ENCODE measurements around the gene SLC2A4RG.

The SLC2A4RG gene

DNA sequence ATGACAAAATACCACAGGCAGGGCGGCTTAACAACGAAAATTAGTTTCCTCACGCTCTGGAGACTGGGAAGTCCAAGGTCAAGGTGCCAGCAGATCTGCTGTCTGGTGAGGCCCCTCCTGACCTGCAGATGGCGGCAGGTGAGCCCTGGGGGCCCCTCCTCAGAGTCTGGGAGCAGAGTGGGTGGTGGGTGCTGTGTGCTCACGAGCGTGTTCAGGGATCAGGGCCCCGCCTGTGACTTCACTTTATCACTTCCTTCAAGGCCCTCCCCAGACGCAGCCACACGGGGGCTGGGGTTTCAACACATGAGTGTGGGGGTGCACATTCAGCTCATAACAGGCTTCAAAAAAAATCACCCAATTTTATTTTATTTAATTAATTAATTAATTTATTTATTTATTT lies 39.3 kb downstream of the SLC2A4RG start:
- DNase-seq = no peak

DNA sequence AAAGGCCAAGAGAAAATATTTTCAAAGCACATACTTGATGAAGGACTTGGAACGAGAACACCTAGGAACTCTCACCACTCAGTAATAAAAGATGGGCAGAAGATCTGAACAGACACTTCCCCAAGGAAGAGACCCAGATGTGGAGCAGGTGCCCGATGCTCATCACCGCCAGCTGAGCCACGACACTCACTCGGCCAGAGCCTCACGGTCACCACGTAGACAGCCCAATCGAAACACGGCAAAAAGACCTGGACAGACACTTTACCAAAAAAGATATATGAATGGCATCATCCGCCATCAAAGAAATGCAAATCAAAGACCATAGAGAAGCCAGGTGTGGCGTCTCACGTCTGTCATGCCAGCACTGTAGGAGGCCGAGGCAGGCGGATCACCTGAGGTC lies 41.6 kb downstream of the SLC2A4RG start:
- no peak for DNase-seq

DNA sequence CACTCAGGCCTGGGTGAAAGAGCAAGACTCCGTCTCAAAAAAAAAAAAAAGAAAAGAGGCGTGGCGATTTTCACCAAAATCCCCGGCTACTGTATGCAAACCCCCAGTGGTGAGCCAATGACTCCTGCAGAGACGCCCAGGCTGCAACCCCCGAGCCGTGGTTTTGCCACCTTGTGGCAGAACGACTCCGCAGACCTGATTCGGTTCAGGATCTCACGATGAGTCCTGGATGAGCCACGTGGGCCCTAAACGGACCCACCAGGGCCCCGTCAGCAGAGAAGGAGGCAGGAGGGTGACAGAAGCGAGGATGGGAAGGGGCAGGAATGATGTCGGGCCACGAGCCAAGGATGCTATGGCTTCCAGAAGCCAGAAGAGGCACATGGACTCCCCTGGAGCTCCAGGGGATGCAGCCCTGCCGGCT lies 42.5 kb downstream of the SLC2A4RG start:
- no peak for DNase-seq

DNA sequence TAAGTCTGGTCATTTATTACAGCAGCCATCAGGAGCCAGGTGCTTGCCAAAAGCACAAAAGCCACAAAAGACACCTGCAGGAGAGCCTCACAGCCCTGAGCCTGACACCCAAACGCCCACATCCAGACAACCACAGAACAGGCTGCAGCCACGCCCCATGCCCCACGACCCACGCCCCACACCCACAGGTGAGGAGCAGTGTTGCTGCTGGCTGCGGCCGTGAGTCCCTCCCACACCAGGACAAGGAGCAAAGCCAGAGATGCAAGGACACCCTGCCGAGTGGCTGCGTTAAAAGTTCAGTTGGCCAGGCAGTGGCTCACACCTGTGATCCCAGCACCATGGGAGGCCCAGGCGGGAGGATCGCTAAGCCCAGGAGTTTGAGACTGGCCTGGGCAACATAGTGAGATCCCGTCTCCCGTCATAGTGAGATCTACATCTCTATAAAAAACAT lies 43.0 kb downstream of the SLC2A4RG start:
- DNase-seq = no peak

DNA sequence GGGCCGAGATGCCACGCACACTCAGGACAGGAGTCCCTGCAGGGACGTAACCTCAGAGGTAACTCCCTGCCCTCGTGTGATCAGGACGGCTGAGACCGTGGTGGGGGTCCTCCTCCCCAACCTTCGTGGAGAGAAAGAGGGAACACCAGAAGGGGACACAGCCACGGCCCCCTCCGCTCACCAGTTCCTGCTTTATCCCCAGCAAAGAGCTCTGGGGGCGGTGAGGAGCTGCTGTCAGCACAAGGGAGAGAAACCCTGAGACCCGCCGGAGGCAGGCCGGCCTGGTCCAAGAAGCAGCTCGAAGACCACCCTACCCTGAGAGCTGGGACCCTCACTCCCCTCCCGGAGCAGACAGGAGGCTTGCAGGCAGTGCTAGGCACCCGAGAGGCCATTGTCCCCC lies 44.4 kb downstream of the SLC2A4RG start:
- DNase-seq = no peak

DNA sequence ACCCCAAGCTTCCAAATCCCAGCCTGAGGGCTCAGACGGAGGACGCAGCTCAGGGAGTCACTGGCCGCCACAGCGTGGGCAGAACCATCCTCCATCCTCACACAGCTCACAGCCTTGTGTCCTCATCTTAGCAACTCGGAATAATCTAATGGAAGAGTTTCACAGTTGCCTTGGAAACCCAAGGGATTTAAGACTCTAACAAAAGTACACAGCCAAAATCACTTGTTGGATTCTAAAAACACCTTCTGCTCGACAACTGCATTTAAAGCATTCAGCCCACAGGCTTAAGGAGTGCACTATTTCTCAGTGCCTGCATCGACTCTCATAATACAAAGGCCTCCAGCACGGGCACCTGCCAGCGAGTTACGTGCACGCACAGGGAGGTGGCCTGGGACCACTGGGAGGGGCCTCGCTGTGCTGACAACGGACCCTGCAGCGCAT lies 46.1 kb downstream of the SLC2A4RG start:
- DNase-seq = no peak

DNA sequence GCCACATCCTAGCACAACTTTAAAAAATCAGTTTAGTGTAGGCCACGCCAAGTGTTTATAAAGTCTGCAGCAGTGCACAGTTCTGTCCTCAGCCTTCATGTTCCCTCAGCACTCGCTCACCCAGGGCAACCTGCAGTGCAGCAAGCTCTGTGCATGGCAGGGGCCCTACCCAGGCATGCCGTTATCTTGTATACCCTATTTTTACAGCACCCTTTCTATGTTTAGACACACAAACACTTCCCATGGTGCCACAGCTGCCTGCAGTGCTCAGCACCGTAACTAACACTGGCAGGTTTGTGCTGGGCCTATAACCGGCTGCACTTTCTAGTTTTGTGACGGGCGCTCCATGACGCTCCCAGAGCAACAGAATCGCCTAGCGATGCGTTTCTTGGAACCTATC lies 47.7 kb downstream of the SLC2A4RG start:
- no peak for DNase-seq

DNA sequence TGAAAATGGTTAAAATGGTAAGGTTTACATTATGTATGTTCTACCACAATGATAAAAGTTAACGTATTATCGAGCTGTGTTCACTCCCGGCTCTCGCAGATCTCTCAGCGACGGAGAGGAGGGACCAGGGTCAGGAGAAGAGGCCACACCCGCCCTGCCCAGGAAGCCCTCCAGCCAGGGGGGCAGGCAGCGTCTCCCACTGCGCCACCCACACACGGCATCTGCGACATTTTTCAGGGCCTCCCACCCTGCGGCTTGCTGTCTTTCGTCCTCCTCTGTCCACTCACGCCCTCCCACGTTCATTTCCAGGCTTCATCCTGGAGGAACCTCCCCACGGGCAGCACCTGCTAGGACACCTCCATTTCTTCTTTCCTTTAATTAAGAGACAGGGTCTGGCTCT lies 48.2 kb downstream of the SLC2A4RG start:
- DNase-seq = no peak

DNA sequence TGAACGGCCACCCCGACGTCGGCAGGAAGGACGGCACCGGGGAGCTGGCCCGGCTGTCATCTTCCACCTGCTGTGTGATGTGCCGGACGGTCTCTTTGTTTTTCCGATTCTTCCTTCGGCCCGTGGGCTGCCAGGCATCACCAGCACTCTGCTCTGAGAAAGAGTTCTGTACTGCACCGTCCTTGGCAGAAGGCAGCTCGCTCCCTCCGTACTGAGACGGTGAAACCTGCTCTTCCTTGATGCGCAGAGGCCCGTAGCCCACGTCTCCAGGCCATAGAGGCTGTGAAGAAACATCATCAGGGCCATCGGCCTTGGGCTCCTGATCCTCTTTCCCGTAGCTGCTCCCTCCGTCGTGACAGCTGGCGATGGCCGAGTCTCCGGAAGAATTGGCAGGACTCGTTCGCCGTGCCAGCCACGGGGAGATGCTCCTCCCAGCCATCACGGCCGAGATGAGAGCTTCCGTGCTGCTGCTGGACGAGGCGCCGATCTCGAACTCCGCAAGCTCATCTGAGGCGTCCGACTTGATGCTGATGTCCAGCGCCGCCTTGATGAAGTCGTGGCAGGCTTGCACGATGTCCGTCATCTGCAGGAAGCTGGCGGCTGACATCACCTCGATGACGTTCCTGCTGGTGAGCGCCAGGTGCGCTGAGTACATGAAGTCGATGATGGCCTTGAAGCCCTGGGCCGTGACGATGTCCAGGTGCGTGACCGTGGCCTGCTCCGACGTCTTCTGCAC lies 50.4 kb downstream of the SLC2A4RG start:
- no peak for DNase-seq

DNA sequence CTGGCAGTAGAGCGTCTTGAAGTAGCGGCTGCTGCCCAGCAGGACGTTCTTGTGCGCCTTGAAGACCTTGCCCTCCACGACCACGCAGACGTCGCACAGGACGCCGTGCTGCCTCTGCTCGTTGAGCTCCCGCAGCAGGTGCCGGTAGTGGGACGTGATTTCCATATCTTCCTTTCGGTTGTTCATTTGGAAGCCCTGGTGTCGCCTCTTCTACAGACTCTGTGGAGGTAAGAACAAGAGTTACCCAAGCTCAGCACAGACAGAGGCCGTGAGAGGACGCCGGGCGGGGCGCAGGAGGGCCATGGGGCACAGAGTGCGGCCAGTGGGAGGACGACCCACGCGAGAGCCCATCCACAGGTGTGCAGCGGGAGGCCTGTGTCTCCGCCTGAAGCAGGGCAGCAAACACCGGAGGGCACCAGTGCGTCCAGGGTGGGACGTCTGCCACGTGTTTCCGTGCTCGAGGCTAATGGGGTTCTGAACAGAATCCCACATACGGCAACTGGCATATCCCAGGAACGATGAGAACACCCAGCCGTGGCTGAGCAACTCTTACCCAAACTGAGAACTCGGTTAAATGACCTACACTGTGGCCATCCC lies 51.1 kb downstream of the SLC2A4RG start:
- DNase-seq = no peak

DNA sequence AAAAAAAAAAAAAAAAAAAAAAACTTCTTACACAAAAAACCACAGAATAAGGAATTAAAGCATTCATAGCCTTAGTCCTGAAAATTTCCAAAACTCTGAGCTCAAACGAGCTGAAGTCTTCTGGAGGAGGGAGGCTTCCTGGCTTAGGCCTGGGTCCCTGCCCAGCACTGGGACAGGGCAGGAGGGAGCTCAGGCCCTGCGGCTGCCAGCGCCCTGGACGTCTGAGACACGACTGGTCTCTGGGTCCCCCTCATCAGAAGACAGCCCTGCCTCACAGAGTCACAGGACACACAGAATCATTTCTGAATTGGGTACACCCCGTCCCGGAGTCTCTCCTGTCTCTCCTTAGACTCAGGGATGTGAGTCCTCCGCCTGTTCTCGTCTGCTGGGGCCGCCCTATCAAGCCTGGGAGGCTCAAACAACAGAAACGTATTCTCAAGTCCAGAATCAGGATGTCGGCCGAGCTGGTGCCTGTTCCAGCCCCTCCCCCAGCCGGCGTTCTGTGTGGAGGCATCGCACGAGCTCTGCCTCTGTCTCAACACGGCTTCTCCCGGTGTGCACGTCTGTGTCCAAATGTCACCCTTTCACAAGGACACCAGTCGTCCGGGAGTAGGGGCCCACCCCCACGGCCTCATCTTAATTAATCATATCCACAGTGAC lies 52.1 kb downstream of the SLC2A4RG start:
- DNase-seq = no peak

DNA sequence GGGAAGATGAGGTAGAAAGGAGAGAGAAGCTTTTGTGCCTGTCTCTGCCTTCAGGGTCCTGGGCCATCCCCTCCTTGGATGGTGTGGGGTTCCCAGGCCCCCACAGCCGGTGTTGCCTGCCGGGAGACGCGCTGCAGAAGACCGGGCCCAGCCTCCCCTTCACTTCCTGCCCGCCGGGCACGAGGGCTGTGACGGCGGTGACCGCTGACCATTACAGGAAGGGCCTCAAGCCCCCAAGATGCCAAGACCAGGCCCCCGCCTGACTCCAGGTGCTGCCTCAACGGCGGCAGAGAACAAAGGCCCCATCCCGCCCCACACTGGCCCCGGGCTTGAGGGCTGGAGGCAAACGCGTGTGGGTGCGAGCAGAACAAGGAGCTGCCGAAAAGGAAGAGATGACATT lies 53.3 kb downstream of the SLC2A4RG start:
- DNase-seq = no peak
